HL-60 (cell line): ENCODE data around the gene PPM1H.

Experiments
- DNase-seq, 2 experiments: peaks; one replicate each; pipeline ENCODE4 v3.0.0-alpha.2; 2010 to 2020; ENCODE audit warnings: low read depth in 1 of 2, low spot score in 1 of 2
- H3K27ac ChIP-seq: fragments of 250-450 bp; sonication (Bioruptor Pico); replicated peaks from 2 replicates; pipeline ENCODE4 v1.5.1; 2020; ENCODE audit warnings: mild to moderate bottlenecking, moderate library complexity
- H3K27me3 ChIP-seq: fragments of 250-450 bp; sonication (Bioruptor Pico); 2 replicates; pipeline ENCODE4 v1.5.1; 2021; ENCODE audit warnings: mild to moderate bottlenecking, moderate library complexity; ENCODE audit not compliant: insufficient read depth, poor library complexity, severe bottlenecking
- H3K4me3 ChIP-seq: replicated peaks from 2 replicates; pipeline ENCODE4 v1.5.1; 2011; ENCODE audit warnings: mild to moderate bottlenecking, control low read depth, low read length; ENCODE audit not compliant: insufficient read depth
- GABPA ChIP-seq: IDR thresholded peaks from 2 replicates; pipeline ENCODE4 v1.6.1; 2012; ENCODE audit warnings: low read depth
- POLR2AphosphoS5 ChIP-seq: IDR thresholded peaks from 2 replicates; pipeline ENCODE4 v1.6.1; 2012; ENCODE audit warnings: low read depth
- SPI1 ChIP-seq: IDR thresholded peaks from 2 replicates; pipeline ENCODE4 v1.6.1; 2012; ENCODE audit warnings: low read depth, mild to moderate bottlenecking, borderline replicate concordance
- TF ChIP-seq, protein P1 (sequence below): IDR thresholded peaks from 2 replicates; pipeline ENCODE4 v1.6.1; 2012; ENCODE audit warnings: low read depth; ENCODE audit not compliant: insufficient replicate concordance
- TF ChIP-seq, protein P2 (sequence below): IDR thresholded peaks from one replicate; pipeline ENCODE4 v1.5.1; 2011; ENCODE audit warnings: low read length, control low read depth, inconsistent platforms; ENCODE audit not compliant: insufficient read depth

The PPM1H gene

DNA sequence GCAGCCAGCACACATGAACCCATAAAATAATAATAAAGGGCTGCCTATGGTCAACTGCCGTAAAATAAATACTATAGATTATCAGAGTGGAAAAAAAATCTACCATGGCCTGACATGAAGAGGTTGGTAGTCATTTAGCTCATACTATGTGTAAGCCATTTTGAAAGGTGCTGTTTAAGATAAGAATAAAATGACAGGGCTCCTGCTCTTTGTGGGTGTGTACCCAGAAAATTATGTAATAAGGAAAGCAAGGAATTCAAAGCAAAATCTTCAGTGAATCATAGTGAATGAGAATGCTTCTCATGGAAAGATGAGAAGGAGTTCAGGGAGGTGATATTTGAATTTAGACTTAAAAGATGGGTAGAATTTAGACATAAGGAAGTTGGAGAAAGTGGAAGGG lies 42.9 kb upstream of the PPM1H start:
- no peak for DNase-seq
- Histone ChIP-seq H3K27ac (no peak overlapping the region), H3K4me3 (no peak overlapping the region), H3K27me3 (no peaks in the 10 kb centered on the region)
- TF ChIP-seq POLR2AphosphoS5 (no peak), GABPA (no peak), SPI1 (no peak)
- TF ChIP-seq, protein P1, sequence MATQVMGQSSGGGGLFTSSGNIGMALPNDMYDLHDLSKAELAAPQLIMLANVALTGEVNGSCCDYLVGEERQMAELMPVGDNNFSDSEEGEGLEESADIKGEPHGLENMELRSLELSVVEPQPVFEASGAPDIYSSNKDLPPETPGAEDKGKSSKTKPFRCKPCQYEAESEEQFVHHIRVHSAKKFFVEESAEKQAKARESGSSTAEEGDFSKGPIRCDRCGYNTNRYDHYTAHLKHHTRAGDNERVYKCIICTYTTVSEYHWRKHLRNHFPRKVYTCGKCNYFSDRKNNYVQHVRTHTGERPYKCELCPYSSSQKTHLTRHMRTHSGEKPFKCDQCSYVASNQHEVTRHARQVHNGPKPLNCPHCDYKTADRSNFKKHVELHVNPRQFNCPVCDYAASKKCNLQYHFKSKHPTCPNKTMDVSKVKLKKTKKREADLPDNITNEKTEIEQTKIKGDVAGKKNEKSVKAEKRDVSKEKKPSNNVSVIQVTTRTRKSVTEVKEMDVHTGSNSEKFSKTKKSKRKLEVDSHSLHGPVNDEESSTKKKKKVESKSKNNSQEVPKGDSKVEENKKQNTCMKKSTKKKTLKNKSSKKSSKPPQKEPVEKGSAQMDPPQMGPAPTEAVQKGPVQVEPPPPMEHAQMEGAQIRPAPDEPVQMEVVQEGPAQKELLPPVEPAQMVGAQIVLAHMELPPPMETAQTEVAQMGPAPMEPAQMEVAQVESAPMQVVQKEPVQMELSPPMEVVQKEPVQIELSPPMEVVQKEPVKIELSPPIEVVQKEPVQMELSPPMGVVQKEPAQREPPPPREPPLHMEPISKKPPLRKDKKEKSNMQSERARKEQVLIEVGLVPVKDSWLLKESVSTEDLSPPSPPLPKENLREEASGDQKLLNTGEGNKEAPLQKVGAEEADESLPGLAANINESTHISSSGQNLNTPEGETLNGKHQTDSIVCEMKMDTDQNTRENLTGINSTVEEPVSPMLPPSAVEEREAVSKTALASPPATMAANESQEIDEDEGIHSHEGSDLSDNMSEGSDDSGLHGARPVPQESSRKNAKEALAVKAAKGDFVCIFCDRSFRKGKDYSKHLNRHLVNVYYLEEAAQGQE, result no peak
- TF ChIP-seq, protein P2, sequence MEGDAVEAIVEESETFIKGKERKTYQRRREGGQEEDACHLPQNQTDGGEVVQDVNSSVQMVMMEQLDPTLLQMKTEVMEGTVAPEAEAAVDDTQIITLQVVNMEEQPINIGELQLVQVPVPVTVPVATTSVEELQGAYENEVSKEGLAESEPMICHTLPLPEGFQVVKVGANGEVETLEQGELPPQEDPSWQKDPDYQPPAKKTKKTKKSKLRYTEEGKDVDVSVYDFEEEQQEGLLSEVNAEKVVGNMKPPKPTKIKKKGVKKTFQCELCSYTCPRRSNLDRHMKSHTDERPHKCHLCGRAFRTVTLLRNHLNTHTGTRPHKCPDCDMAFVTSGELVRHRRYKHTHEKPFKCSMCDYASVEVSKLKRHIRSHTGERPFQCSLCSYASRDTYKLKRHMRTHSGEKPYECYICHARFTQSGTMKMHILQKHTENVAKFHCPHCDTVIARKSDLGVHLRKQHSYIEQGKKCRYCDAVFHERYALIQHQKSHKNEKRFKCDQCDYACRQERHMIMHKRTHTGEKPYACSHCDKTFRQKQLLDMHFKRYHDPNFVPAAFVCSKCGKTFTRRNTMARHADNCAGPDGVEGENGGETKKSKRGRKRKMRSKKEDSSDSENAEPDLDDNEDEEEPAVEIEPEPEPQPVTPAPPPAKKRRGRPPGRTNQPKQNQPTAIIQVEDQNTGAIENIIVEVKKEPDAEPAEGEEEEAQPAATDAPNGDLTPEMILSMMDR, result no peak

DNA sequence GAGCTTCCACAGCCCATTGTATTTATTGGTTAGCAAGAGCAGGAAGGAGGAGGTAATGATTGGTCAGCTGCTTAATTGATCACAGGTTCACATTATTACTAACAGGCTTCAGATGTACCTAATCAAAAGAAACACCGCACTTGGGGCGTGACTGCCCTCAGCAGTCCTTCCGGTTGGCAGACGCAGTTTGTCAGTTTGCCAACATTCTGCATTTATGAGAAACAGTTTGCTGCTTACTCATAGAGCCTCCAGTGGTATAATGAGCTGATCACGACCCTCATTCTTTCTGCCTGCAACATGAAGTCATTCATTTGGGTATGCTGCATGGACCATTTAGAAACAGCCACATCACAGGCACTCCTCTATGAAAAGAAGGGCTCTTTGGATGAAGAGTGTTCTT lies 42.5 kb upstream of the PPM1H start:
- no peak overlapping the region for H3K4me3 ChIP-seq
- no peak for DNase-seq
- no peaks in the 10 kb centered on the region for H3K27me3 ChIP-seq
- TF ChIP-seq SPI1 (no peak), POLR2AphosphoS5 (no peak), GABPA (no peak)
- TF ChIP-seq, protein P2, result no peak
- TF ChIP-seq, protein P1, result no peak
- H3K27ac ChIP-seq, result no peak overlapping the region

DNA sequence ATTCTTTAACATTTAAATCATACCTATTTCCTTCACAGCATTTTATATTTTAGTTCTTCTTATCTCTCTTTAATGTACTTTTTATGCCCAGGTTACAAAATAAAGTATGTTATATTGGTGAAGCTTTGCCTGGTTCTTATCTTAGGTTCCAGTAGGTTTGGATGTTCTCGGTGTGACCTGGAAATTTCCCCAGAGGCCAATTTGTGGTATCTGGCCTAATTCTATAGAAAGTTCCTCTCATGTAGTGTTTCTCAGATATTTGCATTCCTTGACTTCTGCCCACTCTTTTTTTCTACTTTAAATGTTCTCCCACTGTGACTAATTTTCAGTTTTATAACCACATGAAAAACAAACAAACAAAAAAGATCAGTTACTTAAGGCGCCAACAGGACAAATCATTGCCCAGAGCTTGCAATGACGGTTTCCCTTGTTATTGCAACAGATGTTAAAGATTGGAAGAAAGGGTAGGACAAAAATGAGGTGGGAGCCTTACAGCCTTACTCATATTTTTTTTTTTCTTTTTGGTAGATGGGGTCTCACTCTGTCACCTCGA lies 41.2 kb upstream of the PPM1H start:
- H3K4me3 ChIP-seq, result no peak overlapping the region
- H3K27ac ChIP-seq, result no peak overlapping the region
- TF ChIP-seq, protein P1, result no peak
- TF ChIP-seq, protein P2, result no peak
- TF ChIP-seq SPI1 (no peak), GABPA (no peak), POLR2AphosphoS5 (no peak)
- no peak for DNase-seq
- H3K27me3 ChIP-seq, result no peaks in the 10 kb centered on the region
